HG03175 (cell line): ENCODE measurements around the gene GNAI2.
"Not testable (repeated sequence)": the region's sequence is repeated elsewhere in the genome, so short reads cannot be mapped to it uniquely, and the experiment has no call there.

Source experiments
- ATAC-seq: cut with Tn5 transposase; IDR thresholded peaks from one replicate; pipeline ENCODE4 v1.9.1; 2021; ENCODE audit warnings: mild to moderate bottlenecking, moderate library complexity; ENCODE audit not compliant: unreplicated experiment

GNAI2 gene

GRCh38 chr3:50244813-50245212 lies 8.8 kb downstream of the GNAI2 start:
- ATAC-seq, result not testable (repeated sequence)

GRCh38 chr3:50245251-50245745 lies 9.3 kb downstream of the GNAI2 start:
- ATAC-seq, result no peak

- peak; percentile 71 for ATAC-seq
These were observed 10.0 kb downstream of the GNAI2 start for GRCh38 chr3:50245831-50246516.

GRCh38 chr3:50246517-50246954 lies 10.5 kb downstream of the GNAI2 start:
- ATAC-seq, result peak; percentile 49

- ATAC-seq, result no peak
These were observed 12.4 kb downstream of the GNAI2 start for GRCh38 chr3:50248387-50248786.

GRCh38 chr3:50249457-50249856 lies 13.5 kb downstream of the GNAI2 start:
- no peak for ATAC-seq

- ATAC-seq, result no peak
These were observed 14.5 kb downstream of the GNAI2 start for GRCh38 chr3:50250514-50250913.

- no peak for ATAC-seq
These were observed 15.2 kb downstream of the GNAI2 start for GRCh38 chr3:50251220-50251619.

GRCh38 chr3:50254577-50255250 lies 18.7 kb downstream of the GNAI2 start:
- ATAC-seq, result no peak

- ATAC-seq, result no peak
These were observed 19.2 kb downstream of the GNAI2 start for GRCh38 chr3:50255251-50255615.

GRCh38 chr3:50256978-50257890 lies 21.2 kb downstream of the GNAI2 start:
- ATAC-seq, result no peak

- no peak for ATAC-seq
These were observed 22.2 kb downstream of the GNAI2 start for GRCh38 chr3:50258029-50258680.

GRCh38 chr3:50258979-50259378 lies 23.0 kb downstream of the GNAI2 start:
- ATAC-seq, result no peak

- peak; percentile 15 for ATAC-seq
These were observed 23.5 kb downstream of the GNAI2 start for GRCh38 chr3:50259432-50260026.

- peak; percentile 84 for ATAC-seq
These were observed 24.3 kb downstream of the GNAI2 start for GRCh38 chr3:50260027-50260941.

GRCh38 chr3:50260942-50261441 lies 25.0 kb downstream of the GNAI2 start:
- no peak for ATAC-seq

GRCh38 chr3:50261505-50261904 lies 25.5 kb downstream of the GNAI2 start:
- no peak for ATAC-seq

GRCh38 chr3:50262200-50262599 lies 26.2 kb downstream of the GNAI2 start:
- ATAC-seq, result not testable (repeated sequence)

GRCh38 chr3:50262778-50263177 lies 26.8 kb downstream of the GNAI2 start:
- no peak for ATAC-seq
